DND-41 (cell line): ENCODE measurements around the gene TTC28.

ENCODE experiments used
- CTCF ChIP-seq: IDR thresholded peaks from 2 replicates; pipeline ENCODE4 v1.5.1; 2012; ENCODE audit warnings: borderline replicate concordance, low read length, moderate library complexity, mild to moderate bottlenecking; ENCODE audit not compliant: poor library complexity, severe bottlenecking; ENCODE audit errors: extremely low read depth
- EZH2 ChIP-seq: IDR thresholded peaks from 3 replicates; pipeline ENCODE4 v1.6.1; 2012; ENCODE audit warnings: borderline replicate concordance, low read depth, mild to moderate bottlenecking, moderate library complexity, low read length, inconsistent platforms; ENCODE audit not compliant: severe bottlenecking

DNA sequence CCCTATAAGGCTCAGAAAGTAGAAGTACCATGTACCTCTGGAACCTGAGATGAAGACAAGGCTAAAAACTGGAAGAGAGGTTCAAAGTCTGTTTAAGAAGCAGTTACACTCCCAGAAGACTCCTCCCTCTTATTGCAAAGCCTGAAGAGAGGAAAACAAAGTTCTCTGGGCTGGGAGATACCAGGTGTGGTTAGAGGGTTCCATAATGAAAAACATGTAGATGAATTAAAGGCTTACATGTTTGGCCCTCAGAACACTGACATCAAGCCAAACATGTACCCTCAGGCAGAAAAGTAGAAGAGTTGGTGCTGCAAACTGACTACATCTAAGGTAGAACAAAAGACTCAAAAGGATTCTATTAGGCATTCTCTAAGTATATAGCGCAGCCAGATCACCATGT, 205.3 kb downstream of the TTC28 start:
- TF ChIP-seq CTCF = no peak
- TF ChIP-seq EZH2 = no peak
